ENCODE data around the gene BLOC1S3. TPM values are rescaled to one million over a fixed set of nuclear protein-coding genes. Genes with fewer than 3 reads are reported as not detected.

The BLOC1S3 gene
- total RNA-seq, 1 donor from 2014 or later, result 21.9 TPM

GRCh38 chr19:45216667-45217066 lies 38.1 kb downstream of the BLOC1S3 start:
- no peak for DNase-seq (ENCODE audit: low read depth)
- H3K36me3 ChIP-seq (ENCODE audit: control insufficient read depth, insufficient read depth, low read length), result no peaks in the 10 kb centered on the region
- no peak overlapping the region for H3K4me3 ChIP-seq (ENCODE audit: low read depth, low read length)
- H3K27me3 ChIP-seq (ENCODE audit: control insufficient read depth, insufficient read depth, low read length), result peaks cover 42% of the 10 kb centered on the region
- TF ChIP-seq CTCF (IDR thresholded peaks at IDR 0.05; ENCODE audit: insufficient read depth, low read length, poor library complexity, severe bottlenecking), result no peak

GRCh38 chr19:45217193-45217956 lies 38.8 kb downstream of the BLOC1S3 start:
- no peak overlapping the region for H3K4me3 ChIP-seq (ENCODE audit: low read depth, low read length)
- DNase-seq (ENCODE audit: low read depth), result no peak
- TF ChIP-seq CTCF (IDR thresholded peaks at IDR 0.05; ENCODE audit: insufficient read depth, low read length, poor library complexity, severe bottlenecking), result no peak
- H3K27me3 ChIP-seq (ENCODE audit: control insufficient read depth, insufficient read depth, low read length), result peaks cover 45% of the 10 kb centered on the region
- no peaks in the 10 kb centered on the region for H3K36me3 ChIP-seq (ENCODE audit: control insufficient read depth, insufficient read depth, low read length)

- Histone ChIP-seq H3K27me3 (ENCODE audit: control insufficient read depth, insufficient read depth, low read length) (peaks cover 47% of the 10 kb centered on the region), H3K36me3 (ENCODE audit: control insufficient read depth, insufficient read depth, low read length) (no peaks in the 10 kb centered on the region), H3K4me3 (ENCODE audit: low read depth, low read length) (no peak overlapping the region)
- TF ChIP-seq CTCF (IDR thresholded peaks at IDR 0.05; ENCODE audit: insufficient read depth, low read length, poor library complexity, severe bottlenecking), result no peak
- no peak for DNase-seq (ENCODE audit: low read depth)
These were observed 39.4 kb downstream of the BLOC1S3 start for GRCh38 chr19:45217957-45218334.

GRCh38 chr19:45218426-45218825 lies 39.8 kb downstream of the BLOC1S3 start:
- Histone ChIP-seq H3K36me3 (ENCODE audit: control insufficient read depth, insufficient read depth, low read length) (no peaks in the 10 kb centered on the region), H3K27me3 (ENCODE audit: control insufficient read depth, insufficient read depth, low read length) (peaks cover 49% of the 10 kb centered on the region), H3K4me3 (ENCODE audit: low read depth, low read length) (no peak overlapping the region)
- no peak for DNase-seq (ENCODE audit: low read depth)
- no peak for TF ChIP-seq CTCF (IDR thresholded peaks at IDR 0.05; ENCODE audit: insufficient read depth, low read length, poor library complexity, severe bottlenecking)

- peaks cover 53% of the 10 kb centered on the region for H3K27me3 ChIP-seq (ENCODE audit: control insufficient read depth, insufficient read depth, low read length)
- no peak overlapping the region for H3K4me3 ChIP-seq (ENCODE audit: low read depth, low read length)
- DNase-seq (ENCODE audit: low read depth), result no peak
- no peaks in the 10 kb centered on the region for H3K36me3 ChIP-seq (ENCODE audit: control insufficient read depth, insufficient read depth, low read length)
- no peak for TF ChIP-seq CTCF (IDR thresholded peaks at IDR 0.05; ENCODE audit: insufficient read depth, low read length, poor library complexity, severe bottlenecking)
These were observed 40.5 kb downstream of the BLOC1S3 start for GRCh38 chr19:45218911-45219743.
